GM19395 (cell line): ENCODE data around the gene C16orf90.

Experiments used
- ATAC-seq: cut with Tn5 transposase; IDR thresholded peaks from one replicate; pipeline ENCODE4 v1.9.1; 2021; ENCODE audit warnings: mild to moderate bottlenecking, moderate library complexity; ENCODE audit not compliant: unreplicated experiment

The C16orf90 gene

GRCh38 chr16:3467921-3468320, 27.4 kb downstream of the C16orf90 start:
- no peak for ATAC-seq

GRCh38 chr16:3467182-3467581, 28.1 kb downstream of the C16orf90 start:
- no peak for ATAC-seq

DNA sequence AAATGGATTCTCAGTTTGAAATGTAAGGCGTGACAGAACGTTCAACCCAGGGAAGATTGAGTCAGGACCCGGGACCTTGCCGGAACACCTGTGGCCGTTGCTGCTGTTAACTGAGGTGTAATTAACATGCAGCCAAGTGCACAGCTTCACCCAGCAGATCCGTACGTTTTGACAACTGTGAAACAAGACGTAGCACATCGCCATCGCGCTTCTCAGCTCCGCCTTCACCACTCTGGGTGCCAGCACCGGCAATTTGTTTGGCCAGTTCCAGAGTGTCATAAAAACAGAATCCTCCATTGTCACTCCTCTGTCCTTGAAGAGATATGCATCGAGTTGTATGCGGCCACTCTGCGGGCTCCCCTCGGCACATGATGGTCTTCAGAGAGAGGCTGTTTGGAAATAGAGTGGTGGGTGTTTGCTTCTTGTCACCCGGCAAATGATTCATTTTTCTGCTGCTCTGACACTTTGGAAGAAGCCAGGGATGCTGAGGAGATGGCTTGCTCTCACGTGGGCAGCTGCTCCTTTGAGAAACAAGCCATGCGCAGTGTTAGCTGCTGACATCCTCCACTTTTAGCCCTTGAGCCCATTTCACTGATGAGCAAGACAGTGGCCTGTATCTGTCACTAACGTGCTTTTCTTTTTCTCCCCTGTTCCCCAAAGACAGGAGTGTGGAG, 29.2 kb downstream of the C16orf90 start:
- no peak for ATAC-seq

GRCh38 chr16:3465301-3465700, 30.0 kb downstream of the C16orf90 start:
- no peak for ATAC-seq

GRCh38 chr16:3461151-3461550, 34.1 kb downstream of the C16orf90 start:
- no peak for ATAC-seq

DNA sequence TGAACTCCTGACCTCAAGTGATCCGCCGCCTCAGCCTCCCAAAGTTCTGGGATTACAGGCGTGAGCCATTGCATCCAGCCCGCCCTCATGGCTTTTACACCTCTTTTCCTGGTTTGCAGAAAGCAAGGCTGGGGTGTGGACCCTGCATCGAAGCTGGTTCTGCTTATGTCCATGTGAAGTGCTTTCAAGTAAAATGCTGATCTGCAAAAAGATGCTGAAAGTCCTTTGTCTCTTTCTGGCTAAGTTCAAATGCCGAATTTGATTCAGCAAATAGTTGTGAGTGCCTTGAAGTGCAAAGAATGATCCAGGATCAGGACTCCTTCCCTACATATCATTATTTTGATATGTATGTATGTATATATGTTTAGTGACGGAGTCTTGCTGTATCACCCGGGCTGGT, 34.7 kb downstream of the C16orf90 start:
- ATAC-seq, result no peak

DNA sequence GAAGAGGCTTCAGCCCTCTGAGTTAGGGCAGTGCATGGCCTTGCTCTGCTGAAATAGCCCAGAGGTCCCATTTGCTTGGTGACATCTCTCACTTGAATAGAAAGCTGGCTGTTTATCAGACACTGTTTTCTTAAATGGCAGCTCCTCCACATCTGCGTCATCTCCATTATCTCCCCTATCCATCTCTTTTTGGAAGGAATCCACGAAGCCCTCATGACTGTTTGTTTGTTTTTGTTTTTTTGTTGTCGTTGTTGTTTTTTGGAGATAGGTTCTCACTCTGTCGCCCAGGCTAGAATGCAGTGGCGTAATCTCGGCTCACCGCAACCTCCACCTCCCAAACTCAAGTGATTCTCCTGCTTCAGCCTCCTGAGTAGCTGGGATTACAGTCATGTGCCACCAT, 35.2 kb downstream of the C16orf90 start:
- ATAC-seq, result no peak

DNA sequence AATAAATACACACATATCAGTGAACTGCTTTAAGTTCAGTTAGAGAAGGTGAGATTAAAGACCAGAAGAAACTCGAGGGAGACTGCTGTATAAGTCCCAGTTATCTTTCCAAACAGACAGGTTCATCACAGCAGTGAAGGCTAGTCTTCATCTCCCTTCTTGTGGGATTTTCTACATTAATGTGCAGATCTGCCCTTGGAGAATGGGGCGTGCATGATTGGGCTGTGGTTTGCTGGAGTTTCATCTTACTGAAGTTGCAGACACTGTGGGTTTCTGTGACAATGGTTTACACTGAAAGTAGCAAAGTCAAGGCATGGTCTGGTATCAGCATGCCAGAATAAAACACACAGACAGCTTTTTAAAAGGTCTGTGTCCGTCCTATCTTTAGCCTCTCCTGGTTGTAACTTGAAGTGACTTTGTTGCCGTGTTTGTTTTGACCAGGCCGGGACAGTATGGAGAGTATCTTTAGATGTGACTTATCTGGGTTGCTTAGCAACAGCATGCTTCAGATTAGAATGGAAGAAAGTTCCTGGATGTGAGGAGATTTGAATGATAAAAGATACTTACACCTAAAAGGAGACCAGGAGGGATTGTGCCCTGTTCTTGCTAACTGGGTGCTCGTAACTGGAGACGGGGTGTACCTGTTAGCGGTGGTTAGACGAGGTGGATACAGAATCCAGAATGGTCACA, 35.7 kb downstream of the C16orf90 start:
- ATAC-seq, result no peak

GRCh38 chr16:3458852-3459361, 36.4 kb downstream of the C16orf90 start:
- ATAC-seq, result peak; percentile 48

DNA sequence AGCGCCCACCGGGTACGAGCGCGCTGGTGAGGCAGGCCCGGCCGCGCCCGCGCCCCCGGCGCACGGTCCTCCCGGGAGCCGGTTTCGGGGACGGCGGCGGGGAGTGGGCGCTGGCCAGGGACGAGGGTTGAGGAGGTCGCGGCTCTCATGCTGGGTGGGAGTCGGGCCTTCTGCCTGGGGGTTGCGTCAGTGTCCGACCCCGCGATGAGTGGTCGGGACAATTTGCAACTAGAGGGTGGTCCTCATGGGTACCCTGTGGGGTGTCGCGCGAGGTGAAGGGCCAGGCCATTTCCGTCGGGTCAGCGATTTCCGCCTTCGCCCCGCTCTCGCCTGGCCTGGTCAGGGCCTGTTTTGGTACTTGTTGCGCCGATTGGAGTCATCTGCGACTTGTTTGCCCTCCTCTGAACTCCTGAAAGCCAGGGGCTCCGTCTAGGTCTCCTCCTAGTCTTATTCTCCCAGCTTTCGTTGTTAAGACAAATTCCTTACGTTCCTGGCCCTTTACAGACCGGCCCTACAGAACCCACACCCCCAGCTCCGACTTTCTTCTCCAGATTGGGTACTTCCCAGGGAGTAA, 36.9 kb downstream of the C16orf90 start:
- ATAC-seq, result peak; percentile 10

- peak; percentile 77 for ATAC-seq
Observed at GRCh38 chr16:3457434-3458252, 37.6 kb downstream of the C16orf90 start.

- ATAC-seq, result no peak
Observed at GRCh38 chr16:3454631-3455147, 40.6 kb downstream of the C16orf90 start.

- ATAC-seq, result no peak
Observed at GRCh38 chr16:3454093-3454492, 41.2 kb downstream of the C16orf90 start.

DNA sequence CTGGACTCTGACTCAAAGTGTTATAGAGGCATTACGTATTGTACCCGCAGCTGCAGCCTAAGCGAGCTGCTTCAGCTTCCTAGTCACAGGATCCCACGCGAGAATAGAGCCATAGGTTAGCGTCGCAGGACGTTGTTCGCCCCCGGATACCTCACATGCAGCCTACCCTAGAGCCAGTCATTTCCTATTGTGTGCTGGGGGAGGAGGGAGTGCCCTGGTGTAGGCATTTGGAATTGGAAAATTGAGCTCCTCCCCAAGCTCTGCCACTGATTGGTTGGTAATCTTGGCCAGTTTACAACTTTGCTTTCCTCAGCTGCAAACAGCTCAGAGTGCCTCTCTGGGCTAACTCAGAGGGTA, 51.3 kb downstream of the C16orf90 start:
- peak; percentile 11 for ATAC-seq
